BLaER1 (cell line): ENCODE data around the gene KAT2A.

Experiments
- H3K27ac ChIP-seq: shearing (Covaris generic); formaldehyde crosslinking; 2 replicates; pipeline ENCODE4 v1.8.1; 2022
- H3K27me3 ChIP-seq: shearing (Covaris generic); formaldehyde crosslinking; 2 replicates; pipeline ENCODE4 v1.8.1; 2022
- H3K36me3 ChIP-seq: shearing (Covaris generic); formaldehyde crosslinking; 2 replicates; pipeline ENCODE4 v1.8.1; 2022
- H3K4me1 ChIP-seq: shearing (Covaris generic); formaldehyde crosslinking; 2 replicates; pipeline ENCODE4 v1.8.1; 2022
- H3K4me2 ChIP-seq: shearing (Covaris generic); formaldehyde crosslinking; 2 replicates; pipeline ENCODE4 v1.8.1; 2022
- H3K4me3 ChIP-seq: shearing (Covaris generic); formaldehyde crosslinking; 2 replicates; pipeline ENCODE4 v1.8.1; 2022
- H3K9ac ChIP-seq: shearing (Covaris generic); formaldehyde crosslinking; 2 replicates; pipeline ENCODE4 v1.8.1; 2022
- H3K9me3 ChIP-seq: shearing (Covaris generic); formaldehyde crosslinking; 2 replicates; pipeline ENCODE4 v1.8.1; 2022
- H4K20me1 ChIP-seq: shearing (Covaris generic); formaldehyde crosslinking; 2 replicates; pipeline ENCODE4 v1.8.1; 2022
- Cebpa-rat ChIP-seq: shearing (Covaris generic); IDR thresholded peaks from 2 replicates; pipeline ENCODE4 v1.8.1; 2022

KAT2A gene

DNA sequence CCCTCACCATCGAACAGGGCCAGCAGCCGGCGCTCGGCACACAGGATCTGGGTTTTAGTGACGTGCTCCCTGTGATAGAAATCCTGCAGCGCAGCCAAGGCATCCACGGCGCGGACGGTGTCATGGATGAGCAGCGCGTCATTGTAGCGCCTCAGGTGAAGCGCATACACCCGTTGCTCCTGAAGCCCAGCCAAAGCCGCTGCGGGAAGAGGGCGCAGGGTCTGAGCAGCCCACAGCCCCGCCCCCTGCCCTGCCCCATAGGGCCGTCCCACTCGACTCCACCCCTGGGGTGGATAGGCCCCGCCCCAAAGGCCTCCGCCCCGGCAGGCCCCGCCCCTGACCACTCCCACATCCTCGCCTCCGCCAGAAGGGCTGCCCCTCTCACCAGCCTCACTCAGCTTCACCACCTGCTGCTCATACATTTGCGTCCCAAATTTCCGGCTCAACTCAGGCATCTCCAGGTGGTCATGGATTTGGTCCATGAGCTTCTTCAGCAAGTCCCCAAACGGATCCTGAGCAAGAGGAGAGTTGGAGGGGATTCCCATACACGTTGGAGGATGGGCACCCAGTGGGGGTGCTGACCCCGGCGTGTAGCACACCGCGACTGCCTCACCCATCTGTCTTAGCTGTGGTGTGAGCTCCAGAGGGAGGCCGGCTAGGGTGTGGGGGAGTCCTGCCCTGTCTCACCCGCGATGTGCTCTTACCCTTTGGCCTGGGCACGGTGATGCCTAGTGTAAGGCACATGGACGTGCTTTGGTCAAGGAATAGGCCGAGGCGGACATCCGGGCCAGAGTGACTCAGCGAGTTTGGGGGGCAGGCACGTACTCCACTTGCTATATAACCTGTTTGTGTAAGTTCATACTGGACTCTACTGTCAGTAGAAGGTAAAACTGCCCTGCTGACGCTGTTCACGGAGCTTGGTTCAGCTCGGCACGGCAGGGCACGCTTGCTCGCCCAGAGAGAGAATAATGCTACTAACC, 13.3 kb downstream of the KAT2A start:
- Histone ChIP-seq H3K27me3 (no peaks in the 10 kb centered on the region), H3K4me1 (peaks cover 43% of the 10 kb centered on the region), H3K36me3 (peaks cover 8% of the 10 kb centered on the region; the same call in 1 of the 2 replicates), H3K9me3 (no peaks in the 10 kb centered on the region), H3K27ac (no peak overlapping the region), H3K4me2 (peak overlapping the region; percentile 78), H4K20me1 (no peaks in the 10 kb centered on the region), H3K4me3 (peak overlapping the region; percentile 47; the same call in 1 of the 2 replicates), H3K9ac (no peak overlapping the region)
- no peak for TF ChIP-seq Cebpa-rat

GRCh38 chr17:42107124-42107523, 14.0 kb downstream of the KAT2A start:
- Histone ChIP-seq H3K4me1 (peaks cover 42% of the 10 kb centered on the region), H3K27ac (no peak overlapping the region), H3K9ac (no peak overlapping the region), H3K4me2 (peak overlapping the region; percentile 78), H3K27me3 (no peaks in the 10 kb centered on the region), H3K4me3 (peak overlapping the region; percentile 47; the same call in 1 of the 2 replicates), H3K36me3 (peaks cover 8% of the 10 kb centered on the region; the same call in 1 of the 2 replicates), H3K9me3 (no peaks in the 10 kb centered on the region), H4K20me1 (no peaks in the 10 kb centered on the region)
- no peak for TF ChIP-seq Cebpa-rat

DNA sequence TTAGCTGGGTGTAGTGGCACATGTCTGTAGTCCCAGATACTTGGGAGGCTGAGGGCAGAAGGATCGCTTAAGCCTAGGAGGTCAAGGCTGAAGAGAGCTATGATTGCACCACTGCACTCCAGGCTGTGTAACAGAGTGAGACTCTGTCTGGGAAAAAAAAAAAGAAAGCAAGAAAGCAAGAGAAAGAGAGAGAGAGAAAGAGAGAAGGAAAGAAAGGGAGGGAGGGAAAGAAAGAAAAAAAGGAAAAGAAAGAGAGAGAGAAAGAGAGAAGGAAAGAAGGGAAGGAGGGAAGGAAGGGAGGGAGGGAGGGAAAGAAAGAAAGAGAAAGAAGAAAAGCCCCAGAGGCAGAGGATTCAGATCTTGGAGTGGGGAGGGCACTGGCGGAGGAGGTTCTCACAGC, 15.2 kb downstream of the KAT2A start:
- H3K9ac ChIP-seq = no peak overlapping the region
- peaks cover 39% of the 10 kb centered on the region for H3K4me1 ChIP-seq
- H3K9me3 ChIP-seq = no peaks in the 10 kb centered on the region
- no peaks in the 10 kb centered on the region for H4K20me1 ChIP-seq
- H3K27ac ChIP-seq = no peak overlapping the region
- no peak overlapping the region for H3K4me3 ChIP-seq
- no peak for TF ChIP-seq Cebpa-rat
- H3K27me3 ChIP-seq = no peaks in the 10 kb centered on the region
- H3K36me3 ChIP-seq = peaks cover 8% of the 10 kb centered on the region; the same call in 1 of the 2 replicates
- no peak overlapping the region for H3K4me2 ChIP-seq

DNA sequence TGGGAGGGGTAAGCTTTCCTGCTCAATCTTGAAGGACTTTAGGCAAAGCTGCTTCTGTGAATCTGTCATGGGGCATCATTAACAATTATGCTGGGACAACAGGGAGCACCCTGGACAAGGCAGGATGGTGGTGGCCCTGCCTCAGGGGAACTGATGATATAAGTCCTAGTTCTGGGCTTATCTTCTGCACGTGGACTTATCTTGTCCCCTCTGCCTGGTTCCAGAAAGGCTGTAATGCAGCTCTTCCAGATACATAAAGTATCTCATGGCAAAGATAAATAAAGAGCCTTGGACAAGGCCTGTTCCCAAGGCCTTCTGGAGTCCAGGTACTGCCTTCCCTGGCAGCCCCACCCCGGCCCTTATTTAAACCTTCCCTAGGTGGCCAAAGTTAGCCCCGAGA, 16.9 kb downstream of the KAT2A start:
- Histone ChIP-seq H3K27ac (no peak overlapping the region), H3K4me2 (no peak overlapping the region), H3K9ac (no peak overlapping the region), H4K20me1 (no peaks in the 10 kb centered on the region), H3K4me1 (peaks cover 31% of the 10 kb centered on the region), H3K9me3 (no peaks in the 10 kb centered on the region), H3K4me3 (no peak overlapping the region), H3K36me3 (peaks cover 8% of the 10 kb centered on the region; the same call in 1 of the 2 replicates), H3K27me3 (no peaks in the 10 kb centered on the region)
- TF ChIP-seq Cebpa-rat = no peak

GRCh38 chr17:42103221-42103954, 17.8 kb downstream of the KAT2A start:
- no peak for TF ChIP-seq Cebpa-rat
- H3K27me3 ChIP-seq = no peaks in the 10 kb centered on the region
- no peak overlapping the region for H3K4me3 ChIP-seq
- H3K27ac ChIP-seq = no peak overlapping the region
- H3K9me3 ChIP-seq = no peaks in the 10 kb centered on the region
- no peak overlapping the region for H3K4me2 ChIP-seq
- H4K20me1 ChIP-seq = no peaks in the 10 kb centered on the region
- peaks cover 30% of the 10 kb centered on the region for H3K4me1 ChIP-seq
- peaks cover 8% of the 10 kb centered on the region; the same call in 1 of the 2 replicates for H3K36me3 ChIP-seq
- H3K9ac ChIP-seq = no peak overlapping the region

DNA sequence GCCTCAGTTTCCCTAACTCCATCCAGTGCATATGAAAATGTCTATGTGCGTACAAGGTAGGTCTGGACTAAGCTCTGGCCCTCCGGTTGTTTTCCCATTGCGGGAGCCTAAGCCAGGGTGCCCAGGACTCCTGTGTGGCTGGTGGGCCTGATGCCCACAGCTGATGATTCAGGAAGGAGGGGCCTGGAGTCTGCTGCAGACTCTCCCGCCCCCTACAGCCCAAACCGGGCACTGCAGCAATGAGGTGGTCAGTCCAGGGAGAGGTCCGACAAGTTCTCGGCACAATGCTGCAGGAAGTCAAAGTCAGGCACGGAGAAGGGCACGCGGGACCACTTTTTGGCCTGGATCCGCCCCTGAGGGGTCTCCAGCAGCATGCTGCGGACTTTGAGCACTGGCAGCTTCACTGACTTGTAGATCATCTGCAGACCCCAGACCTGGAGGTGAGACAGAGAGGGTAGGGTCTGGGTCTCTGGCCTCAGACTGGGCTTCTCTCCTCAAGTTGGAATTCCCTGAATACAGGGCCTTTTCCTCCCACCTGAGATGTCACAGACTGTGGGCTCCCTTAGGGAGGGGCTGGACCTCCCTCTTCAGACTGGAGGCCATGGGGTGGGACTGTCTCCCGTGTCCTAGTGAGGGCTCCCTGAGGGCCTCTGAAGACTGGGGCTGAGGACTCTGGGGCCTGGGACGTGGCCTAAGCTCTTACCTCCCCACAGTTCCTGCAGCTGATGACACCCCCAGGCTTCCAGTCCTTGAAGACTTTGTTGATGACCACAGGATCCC, 19.5 kb downstream of the KAT2A start:
- Histone ChIP-seq H3K9me3 (no peaks in the 10 kb centered on the region), H3K4me3 (no peak overlapping the region), H3K36me3 (peaks cover 8% of the 10 kb centered on the region; the same call in 1 of the 2 replicates), H3K4me2 (peak overlapping the region; percentile 53), H4K20me1 (no peaks in the 10 kb centered on the region), H3K4me1 (peaks cover 24% of the 10 kb centered on the region), H3K9ac (peak overlapping the region; percentile 33; the same call in 1 of the 2 replicates), H3K27ac (0 out of 2 replicates have a peak overlapping the region, but pooled peaks have one; percentile 27), H3K27me3 (peaks cover 16% of the 10 kb centered on the region)
- no peak for TF ChIP-seq Cebpa-rat

DNA sequence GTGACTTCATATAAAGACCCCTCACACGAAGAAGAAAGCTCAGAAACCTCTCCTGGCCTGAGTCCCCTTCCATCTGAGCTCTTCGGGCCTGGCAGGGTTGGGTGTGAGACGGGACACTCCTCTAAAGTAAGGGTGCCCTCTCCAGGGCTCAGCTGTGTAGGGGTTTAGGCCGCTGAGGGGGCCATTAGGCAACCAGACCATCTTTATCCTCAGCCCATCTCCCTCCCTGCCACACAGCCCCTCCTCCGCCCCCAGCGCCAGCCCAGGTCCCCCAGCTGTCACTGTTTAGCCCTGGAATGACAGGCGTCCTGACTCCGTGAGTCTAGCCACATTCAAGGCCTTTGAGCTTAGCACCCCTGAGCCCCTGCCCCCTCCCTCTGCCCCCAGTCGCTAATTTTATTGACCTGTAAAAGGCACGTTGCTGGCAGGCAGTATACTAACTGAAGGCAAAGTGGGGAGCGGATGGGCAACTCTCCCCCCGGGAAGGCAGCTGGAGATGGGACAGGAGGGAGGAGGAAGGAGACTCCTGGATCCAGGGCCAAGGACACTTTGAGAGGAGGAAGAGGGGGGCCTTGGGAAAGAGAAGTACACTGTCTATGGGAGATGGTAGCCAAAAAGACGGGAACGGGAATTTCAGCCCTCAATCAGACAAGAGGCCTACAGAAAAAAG, 22.3 kb downstream of the KAT2A start:
- Histone ChIP-seq H3K9me3 (no peaks in the 10 kb centered on the region), H3K4me1 (peaks cover 35% of the 10 kb centered on the region), H3K4me3 (no peak overlapping the region), H3K9ac (no peak overlapping the region), H3K4me2 (peak overlapping the region; percentile 26; the same call in 1 of the 2 replicates), H3K36me3 (no peaks in the 10 kb centered on the region), H3K27ac (no peak overlapping the region), H3K27me3 (peaks cover 18% of the 10 kb centered on the region), H4K20me1 (no peaks in the 10 kb centered on the region)
- no peak for TF ChIP-seq Cebpa-rat

DNA sequence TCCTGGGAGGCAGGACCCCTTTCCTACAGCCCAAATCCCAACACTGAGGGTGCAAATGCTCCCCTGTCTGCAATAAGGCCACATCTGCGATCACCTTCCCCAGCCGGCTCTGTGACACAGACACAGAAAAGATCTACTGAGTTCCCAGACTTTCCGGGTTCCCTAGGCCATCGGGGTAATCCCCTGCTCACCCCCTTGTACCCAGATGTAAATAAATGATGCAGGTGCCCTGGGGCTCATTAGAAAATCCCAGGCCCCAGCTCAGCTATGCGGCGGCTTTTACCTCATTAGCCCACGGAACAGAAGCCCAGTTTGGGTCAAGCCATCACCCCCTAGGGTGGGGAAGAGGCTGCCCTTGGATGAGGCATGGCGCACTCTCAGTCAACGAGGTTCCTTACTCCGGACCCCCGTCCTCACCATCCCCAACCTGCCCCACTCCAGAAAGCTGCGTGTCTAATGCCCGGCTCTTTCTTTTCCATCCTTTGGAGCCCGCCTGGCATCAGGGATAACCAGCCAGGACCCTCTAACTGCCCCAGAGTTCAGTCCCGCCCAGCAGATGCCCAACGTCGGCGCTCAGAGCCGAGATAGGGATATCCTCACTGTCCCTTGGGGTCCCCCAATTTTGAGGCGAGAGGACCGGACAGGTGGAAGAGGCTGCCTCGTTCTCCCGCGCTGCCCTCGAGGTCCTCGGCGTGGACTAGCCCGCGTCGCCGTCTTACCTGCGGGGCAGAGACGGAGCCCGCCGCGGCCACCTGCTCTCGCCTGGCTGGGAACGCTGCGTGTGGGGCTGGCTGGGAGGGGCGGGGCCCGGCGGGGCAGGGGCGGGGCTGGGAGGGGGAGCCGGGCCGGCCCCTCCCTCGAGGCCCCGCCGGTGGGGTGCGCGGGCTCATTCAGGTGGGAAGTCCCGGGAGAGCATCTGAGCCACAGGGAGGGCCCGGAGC, 23.2 kb downstream of the KAT2A start, which contains the start of gene ZNF385C:
Gene ZNF385C (minus strand): TSS at position 783 of the 941 bp plus-strand sequence. CDS start 35,417 bp downstream, outside the sequence.
- Histone ChIP-seq H3K4me1 (peaks cover 43% of the 10 kb centered on the region), H3K4me2 (peak within 1 kb of the TSS; percentile 78), H4K20me1 (no peaks in the 10 kb centered on the region), H3K27me3 (peaks cover 18% of the 10 kb centered on the region), H3K9ac (no peak within 1 kb of the TSS), H3K27ac (no peak within 1 kb of the TSS), H3K4me3 (0 out of 2 replicates have a peak within 1 kb of the TSS, but pooled peaks have one; percentile 29), H3K36me3 (no peaks in the 10 kb centered on the region), H3K9me3 (no peaks in the 10 kb centered on the region)
- no peak for TF ChIP-seq Cebpa-rat
